Activated CD8-positive, alpha-beta memory T cell treated with anti-CD3 and anti-CD28 coated beads, Interleukin-2, amount 50 U/mL, for 4 hours (primary cell): ENCODE data around the gene HRH1.
A peak's percentile ranks its signal among the peaks of the same experiment; 100 is the strongest.
"Not testable (repeated sequence)": the region's sequence is repeated elsewhere in the genome, so short reads cannot be mapped to it uniquely, and the experiment has no call there.

Experiments
- DNase-seq: peaks from one replicate; pipeline ENCODE4 v3.0.0-alpha.2; 2020

Gene HRH1

DNA sequence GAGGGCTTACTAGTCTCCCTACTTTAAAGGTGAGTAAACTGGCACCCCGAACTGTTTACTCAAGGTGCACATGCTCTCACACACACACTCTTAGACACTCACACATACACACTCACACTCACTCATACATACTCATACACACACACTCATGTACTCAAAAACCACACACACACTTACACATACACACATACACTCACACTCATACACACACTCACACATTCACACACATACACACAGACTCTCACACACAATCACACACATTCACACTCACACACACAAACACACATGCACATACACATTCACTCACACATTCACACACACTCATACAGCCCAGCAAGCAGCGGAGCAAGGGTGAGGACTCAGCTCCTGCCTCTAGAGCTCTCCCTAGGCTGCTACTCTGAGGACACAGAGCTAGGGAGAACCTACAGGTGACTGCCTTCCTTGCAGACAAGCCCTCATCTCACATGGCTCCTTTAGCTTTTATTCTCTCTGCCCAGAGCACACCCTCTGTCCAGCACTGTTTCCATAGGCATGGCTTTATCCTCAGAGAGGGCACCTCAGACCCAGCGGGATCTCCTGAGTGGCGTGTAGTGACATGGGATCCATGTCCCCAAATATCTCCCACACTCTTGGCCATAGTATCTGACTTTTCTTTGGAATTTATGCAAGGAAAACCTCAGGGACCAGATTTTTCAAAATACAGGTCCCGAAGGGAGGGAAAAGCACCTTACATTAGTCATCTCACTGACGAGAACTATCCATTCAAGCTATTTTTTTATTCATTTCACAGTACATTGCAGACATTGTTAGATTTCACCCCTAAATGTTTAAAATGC is 91.8 kb downstream of the HRH1 start:
- DNase-seq = no peak

DNA sequence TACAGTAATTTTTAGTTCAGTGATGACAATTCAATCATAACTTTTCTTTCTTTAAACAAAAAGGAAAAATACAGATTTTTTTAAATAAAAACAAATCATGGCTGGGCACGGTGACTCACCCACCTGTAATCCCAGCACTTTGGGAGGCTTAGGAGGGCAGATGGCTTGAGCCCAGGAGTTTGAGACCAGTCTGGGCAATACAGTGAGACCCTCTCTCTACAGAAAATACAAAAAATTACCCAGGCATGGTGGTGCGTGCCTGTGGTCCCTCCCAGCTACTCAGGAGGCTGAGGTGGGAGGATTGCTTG is 92.3 kb downstream of the HRH1 start:
- DNase-seq = no peak

DNA sequence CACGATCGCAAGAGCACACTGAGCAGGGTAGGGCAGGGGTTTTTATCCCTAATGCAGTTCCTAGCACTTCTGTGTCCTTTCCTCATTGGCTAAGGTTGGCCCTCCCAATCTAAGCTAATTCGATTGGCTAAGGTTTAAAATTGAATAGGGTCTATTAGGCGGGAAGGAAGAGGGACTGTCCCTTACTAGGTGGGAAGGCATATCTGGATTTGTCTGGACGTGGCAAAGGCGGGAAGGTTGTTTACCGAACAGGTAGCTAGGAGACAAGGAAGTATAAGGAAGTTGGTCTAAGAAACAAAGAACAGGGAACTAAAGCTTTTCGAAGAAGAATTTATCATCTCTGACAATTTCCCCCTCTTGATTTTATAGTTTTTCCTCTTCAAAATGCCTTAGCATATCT is 93.1 kb downstream of the HRH1 start:
- DNase-seq = no peak

DNA sequence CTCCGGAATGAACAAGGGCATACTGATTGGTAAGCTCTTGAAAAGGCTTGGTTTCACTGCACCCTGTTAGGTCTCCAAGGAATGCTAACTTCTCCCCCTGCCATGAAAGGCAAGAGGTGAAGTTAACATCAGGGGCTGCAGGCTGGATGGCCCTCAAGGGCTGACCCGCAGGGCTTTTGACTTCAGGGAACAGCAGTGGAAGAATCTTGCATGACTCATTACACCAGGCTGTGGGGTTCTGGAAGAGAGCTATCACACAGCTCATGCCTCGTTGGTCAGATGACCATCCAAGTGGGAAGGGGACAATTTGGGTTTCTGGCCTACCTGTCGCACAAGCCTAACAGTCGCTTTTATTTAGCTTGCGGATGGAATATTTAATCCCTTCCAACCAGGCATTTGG is 94.3 kb downstream of the HRH1 start:
- DNase-seq = no peak

DNA sequence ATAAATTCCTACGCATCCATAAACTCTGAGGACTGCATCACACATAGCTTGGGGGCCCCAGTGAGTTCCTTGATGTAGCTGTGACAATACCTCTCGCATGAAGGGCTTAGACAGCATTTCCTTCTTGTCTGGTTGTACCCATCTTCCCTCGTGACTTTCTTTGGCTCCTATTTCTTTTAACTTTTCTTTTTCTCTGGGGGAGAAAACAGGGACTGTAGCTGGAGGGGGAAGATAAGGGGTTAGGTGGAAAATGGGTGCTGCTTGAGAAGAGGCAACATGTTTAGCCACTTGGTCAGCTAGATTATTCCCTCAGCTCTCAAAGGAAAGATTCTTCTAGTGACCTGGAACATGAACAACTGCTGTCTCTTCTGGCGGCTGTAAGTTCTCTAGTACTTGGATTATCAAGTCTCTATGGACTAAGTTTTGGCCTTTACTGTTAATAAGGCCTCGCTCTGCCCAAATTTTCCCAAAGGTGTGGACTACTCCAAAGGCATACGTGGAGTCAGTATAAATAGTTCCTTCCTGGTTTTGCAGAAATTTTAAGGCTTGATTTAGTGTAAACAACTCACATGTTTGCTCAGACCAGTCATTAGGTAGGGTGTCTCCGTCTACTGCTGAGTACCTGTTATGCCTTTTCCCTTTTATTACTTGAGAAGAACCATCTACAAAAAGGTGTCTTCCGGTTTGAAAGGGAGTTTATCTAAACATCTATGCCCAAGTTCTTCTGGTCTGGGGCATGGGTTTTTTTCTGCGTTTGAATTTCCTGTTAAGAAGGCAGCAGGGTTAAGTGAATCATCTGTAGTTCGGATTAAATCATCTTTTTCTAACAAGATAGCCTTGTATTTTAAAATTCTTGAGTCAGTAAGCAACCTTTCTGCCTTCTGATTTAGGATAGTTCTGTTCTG is 96.9 kb downstream of the HRH1 start:
- no peak for DNase-seq

DNA sequence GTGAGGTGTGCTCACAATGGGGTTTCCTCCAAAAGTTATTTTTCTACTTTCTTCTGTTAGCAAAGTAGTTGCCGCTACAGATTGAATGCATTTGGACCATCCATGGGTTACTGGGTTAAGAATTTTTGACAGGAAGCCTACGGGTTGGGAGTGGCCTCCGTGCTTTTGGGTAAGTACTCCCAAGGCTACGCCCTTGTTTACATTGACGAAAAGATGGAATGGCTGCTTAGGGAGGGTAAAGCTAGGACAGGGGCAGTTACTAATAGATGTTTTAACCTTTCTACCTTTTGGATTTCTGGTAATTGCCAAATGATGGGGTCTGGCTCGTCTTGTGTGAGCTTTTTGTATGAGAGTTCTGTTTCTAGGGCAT is 97.5 kb downstream of the HRH1 start:
- DNase-seq = no peak

DNA sequence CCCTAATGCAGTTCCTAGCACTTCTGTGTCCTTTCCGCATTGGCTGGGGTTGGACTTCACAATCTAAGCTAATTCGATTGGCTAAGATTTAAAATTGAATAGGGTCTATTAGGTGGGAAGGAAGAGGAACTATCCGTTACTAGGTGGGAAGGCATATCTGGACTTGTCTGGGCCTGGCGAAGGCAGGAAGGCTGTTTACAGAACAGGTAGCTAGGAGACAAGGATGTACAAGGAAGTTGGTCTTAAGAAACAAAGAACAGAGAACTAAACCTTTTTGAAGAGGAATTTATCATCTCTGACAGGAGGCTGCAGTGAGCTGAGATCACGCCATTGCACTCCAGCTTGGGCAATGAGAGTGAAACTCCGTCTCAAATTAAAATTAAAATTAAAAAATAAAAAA is 100.6 kb downstream of the HRH1 start:
- no peak for DNase-seq

DNA sequence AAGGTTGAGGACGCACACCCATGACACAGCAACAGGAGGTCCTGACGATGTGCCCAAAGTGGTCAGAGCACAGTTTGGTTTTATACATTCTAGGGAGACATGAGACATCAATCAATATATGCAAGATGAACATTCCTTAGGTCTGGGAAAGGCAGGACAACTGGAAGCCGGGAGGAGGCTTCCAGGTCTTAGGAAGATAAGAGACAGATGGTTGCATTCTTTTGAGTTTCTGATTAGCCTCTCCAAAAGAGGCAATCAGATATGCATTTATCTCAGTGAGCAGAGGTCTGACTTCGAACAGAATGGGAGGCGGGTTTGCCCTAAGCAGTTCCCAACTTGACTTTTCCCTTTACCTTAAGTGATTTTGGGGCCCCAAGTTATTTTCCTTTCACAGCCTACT is 101.2 kb downstream of the HRH1 start:
- DNase-seq = not testable (repeated sequence)

DNA sequence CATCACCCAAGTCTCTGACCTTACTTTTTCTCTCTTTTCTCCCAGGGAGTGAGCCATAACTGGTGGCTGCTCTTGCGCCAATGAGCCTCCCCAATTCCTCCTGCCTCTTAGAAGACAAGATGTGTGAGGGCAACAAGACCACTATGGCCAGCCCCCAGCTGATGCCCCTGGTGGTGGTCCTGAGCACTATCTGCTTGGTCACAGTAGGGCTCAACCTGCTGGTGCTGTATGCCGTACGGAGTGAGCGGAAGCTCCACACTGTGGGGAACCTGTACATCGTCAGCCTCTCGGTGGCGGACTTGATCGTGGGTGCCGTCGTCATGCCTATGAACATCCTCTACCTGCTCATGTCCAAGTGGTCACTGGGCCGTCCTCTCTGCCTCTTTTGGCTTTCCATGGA is 104.7 kb downstream of the HRH1 start:
- no peak for DNase-seq

DNA sequence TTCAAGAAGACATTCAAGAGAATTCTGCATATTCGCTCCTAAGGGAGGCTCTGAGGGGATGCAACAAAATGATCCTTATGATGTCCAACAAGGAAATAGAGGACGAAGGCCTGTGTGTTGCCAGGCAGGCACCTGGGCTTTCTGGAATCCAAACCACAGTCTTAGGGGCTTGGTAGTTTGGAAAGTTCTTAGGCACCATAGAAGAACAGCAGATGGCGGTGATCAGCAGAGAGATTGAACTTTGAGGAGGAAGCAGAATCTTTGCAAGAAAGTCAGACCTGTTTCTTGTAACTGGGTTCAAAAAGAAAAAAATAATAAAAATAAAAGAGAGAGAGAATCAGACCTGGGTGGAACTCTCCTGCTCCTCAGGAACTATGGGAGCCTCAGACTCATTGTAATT is 106.2 kb downstream of the HRH1 start:
- no peak for DNase-seq

DNA sequence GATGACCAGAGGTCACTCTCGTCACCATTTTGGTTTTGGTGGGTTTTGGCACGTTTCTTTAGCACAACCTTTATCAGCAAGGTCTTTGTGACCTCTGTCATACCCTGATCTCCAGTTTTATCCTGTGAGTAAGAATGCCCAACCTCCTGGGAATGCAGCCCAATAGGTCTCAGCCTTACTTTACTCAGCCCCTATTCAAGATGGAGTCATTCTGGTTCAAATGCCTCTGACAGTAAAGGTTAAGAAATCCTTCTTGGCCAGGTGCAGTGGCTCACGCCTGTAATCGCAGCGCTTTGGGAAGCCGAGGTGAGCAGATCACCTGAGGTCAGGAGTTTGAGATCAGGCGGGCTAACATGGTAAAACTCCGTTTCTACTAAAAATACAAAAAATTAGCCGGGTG is 114.7 kb downstream of the HRH1 start:
- no peak for DNase-seq

DNA sequence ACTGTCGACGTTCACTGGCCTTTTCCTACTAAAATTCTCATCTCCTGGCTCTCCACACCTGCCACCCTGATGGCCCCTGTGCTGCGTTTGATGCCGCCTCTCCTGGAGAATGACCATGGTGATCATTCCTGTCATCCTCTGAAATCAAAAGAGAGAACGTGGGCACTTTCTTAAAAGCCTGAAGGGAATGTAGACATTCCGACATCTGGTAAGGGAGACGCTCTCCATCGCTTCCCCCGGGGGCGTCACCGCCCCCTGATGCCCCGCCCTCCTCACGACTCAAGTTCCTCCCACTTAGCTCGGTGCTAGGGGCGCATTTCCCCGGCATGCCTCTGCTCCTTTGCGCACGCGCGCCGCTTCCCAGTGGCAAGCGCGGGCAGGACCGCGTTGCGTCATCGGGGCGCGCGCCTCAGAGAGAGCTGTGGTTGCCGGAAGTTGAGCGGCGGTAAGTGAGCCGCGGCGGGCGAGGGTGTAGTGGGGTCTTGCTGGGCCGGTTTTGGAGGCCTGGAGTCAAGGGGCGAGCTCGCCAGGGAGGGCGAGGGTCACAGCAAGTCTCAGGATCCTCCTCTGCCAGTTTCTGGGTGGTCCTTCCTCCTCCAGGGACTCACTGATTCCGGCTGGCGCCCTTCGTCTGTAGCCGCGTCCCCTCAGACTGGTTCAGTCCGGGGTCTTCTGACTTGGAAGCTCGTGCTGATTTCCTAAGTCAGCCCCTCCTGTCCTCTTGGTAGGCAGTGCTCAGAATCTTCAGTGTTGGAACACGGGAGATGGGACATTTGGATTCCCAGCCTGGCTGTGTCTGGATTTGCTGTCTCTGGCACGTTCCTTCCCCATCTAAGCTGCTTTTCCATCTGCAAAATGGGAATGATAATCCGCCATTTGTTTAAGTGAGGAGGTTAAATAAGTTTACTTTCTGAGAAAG is 118.0 kb downstream of the HRH1 start, which contains the start of gene ATG7:
Gene ATG7, plus strand, starts transcription at position 412 of the 919 bp plus-strand sequence. CDS start 26,299 bp downstream, outside the sequence.
- DNase-seq = peak; percentile 97

DNA sequence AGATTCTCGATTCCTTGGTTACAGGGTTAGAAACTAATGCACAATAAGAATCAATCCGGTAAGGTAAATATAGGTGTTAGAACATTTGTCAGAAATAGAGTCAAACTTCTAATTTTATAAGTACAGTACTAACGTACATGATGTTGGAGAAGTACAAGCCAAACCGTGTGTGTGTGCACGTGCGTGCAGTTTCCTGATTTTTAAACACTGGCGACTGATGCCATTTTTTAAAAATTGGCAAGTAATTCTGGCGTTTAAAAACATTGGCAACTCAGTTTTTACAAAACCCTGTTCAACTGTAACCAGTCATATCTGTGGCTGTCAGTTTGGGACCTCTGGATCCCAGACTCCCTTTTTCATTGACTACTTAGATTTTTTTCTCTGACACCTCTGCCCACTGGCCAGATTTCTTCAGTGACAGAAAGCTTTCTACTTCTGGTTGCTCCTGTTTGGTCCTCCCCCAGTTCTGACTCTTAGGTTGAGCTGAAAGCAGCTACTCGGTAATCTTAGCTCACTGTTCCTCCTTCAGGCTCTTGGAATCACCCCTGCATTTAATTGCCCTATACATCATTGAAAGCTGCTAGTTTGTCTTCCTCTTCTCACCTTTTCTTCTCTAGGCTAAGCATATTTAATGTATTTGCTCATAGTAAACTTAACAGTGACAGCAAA is 118.7 kb downstream of the HRH1 start:
- no peak for DNase-seq

DNA sequence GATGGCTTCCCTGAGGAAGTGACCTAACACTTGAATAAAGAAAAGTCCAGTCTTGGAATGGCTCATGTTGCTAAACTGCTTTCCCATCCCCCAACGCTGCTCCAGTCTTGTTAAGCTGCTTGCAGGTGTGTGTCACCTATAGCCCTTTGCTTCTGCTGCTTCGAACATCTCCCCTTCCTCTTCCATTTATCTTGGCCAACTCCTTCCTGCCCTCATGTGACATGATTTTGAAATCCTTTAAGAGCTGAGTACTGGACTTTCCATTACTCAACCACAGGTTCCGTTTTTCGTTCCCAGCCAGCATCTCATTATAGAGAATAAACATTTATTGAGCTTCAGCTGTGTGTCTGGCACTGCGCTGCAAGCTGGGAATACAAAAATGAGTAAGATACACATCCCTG is 119.6 kb downstream of the HRH1 start:
- no peak for DNase-seq

DNA sequence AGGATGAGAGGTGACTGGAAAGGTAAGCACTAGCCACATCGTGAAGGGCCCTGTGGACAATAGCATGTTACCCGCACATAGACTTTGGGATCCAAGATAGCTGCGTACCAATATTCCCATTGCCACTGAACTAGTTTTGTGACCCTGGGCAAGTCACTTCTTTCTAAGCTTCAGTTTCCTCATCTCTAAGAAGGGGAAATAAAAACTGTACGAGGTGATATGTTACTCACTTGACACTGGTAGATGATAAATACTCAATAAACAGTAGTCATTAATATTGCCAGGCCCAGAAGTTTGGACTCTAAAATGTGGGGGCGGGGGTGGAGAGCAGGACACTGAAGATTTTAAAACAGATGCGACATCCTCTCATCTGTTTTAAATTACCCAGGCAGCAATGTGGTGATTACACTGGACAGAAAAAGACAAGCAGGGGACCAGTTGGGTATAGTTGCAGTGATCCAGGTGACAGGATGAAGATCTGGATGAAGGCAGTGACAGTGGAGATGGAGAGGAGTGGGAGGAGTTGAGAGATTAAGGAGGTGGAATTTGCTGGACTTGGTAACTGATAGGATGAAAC is 120.4 kb downstream of the HRH1 start:
- DNase-seq = no peak

DNA sequence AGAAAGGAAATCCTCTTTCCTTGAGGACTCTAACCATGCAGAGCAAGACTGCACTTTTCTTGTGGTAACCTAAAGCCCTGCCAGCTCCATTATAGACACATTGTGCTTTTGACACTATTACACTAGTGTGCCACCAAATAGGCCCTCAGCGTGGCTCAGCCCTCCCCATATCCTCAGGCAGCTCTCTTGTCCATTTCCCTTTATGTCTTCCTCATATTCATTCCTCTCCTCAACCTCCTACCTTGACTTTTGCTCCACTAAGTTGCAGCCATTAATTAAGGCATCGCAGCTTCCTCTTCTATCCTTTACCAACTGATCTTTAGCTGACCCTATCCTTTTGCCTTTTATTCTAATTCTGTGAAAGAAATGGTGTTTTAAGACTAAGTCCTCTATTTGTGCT is 121.6 kb downstream of the HRH1 start:
- no peak for DNase-seq

DNA sequence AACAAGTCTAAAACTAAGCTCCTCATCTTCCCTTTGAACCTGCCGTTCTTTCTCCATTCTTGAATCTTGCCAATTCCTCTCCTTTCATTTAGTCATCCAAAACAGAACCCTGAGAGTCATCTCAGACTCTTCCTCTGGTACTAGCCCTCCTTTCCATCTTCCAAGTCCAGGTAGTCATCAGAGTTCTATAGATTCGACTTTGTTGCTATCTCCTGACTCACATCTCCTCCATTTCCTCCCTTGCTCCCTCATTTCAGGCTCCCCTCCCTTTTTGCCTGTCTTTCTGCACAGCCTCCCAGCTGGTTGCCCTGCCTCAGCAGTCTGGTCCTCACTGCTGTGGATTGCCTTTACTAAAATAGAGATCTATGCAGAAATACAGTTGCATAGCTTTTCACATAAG is 122.6 kb downstream of the HRH1 start:
- no peak for DNase-seq

DNA sequence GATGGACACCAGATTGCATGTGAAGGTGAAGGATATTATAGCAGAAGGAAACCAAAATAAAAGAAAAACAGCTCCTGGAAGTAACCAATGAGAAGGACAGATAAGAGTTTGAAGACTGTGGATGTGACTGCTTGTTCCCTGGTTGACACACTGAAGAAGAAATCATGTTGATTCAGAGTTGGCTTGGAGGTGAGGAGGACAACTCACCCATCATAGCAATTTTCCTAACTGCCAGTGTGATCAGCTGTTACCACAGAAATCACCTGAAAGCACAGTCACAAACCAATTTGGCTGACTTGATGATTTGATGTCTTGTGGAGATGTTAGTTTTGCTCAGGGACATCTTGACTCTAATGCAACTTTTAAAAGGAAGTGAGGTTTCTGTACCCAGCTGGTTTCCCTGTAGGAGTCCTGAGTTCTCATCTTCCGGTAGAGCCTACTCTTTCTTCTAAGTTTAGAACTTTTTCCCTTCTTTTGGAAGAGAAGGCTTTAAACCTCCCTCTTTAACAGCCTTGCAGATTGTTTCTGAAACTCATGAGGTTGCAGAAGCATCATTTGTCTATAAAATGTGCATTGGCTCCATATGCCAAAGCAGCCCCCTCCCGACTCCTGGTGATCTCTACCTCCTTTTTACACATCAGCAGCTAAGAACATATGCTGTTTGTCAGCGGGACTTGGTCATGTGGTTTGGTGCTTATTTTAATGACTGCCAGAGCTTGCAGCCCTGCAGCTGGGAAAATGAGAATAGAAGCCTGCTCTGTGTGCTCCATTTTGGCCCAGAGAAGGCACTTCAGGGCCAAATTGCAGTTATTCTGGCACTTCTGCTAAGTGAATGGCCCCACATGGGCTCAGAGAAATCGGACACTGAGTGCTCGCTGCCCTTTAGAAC is 128.2 kb downstream of the HRH1 start:
- DNase-seq = no peak

DNA sequence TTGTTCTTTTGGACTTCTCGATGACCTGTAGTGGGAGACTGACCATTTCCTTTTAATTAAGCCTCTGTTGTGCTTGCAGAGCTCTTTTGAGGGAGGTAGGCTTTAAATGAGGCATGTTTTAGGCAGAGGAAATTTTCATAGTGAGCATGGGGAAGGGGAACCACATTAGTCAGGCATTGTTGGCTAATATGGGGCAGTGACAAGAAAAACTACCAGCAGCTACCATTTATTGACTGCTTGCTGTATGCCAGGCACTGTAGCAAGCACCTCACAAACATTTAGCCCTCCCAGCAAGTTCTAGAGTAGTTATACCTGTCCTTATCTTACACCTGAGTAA is 128.8 kb downstream of the HRH1 start:
- no peak for DNase-seq

DNA sequence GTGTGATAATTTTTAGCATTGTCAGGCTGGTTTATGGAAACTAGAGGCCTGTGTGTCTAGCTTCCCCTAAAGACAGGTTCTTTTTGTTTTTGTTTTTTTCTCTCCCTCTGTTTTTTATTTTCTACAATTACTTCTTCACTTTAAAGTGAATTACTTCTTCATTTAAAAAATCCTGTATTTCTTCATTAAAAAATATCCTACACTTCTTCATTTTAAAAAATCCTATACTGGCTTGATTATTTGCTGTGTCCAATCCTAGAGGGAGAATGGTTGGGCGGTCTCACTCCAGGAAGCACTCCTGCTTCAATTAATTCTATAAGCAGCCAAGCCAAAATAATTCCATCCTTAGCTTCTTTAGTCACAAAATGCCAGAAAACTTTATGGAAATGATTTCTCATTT is 129.7 kb downstream of the HRH1 start:
- DNase-seq = no peak

DNA sequence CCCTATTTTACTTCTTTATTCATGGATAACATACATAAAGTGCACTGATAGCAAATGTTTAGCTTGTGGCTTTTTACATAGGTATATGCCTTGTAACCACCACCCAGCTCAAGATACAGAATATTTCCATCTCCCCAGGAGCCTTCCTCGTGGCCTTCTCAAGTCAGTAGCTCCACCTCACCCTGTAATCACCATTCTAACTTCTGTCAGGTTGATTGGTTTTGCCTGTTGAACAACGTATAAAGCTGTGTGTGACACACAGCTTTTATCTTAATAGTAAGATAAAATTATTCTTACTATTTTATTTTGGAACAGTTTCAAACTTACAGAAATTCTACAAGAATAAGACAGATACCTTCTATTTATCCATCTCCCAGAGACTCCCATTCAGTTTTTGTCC is 131.2 kb downstream of the HRH1 start:
- no peak for DNase-seq
